GM12874 (cell line): ENCODE measurements around the gene ALOX15B.

Experiments
- CTCF ChIP-seq: IDR thresholded peaks from 2 replicates; pipeline ENCODE4 v1.5.1; 2011; ENCODE audit warnings: low read depth, mild to moderate bottlenecking, control low read depth, low read length, moderate library complexity; ENCODE audit not compliant: insufficient read depth

The ALOX15B gene

GRCh38 chr17:8006836-8007680, 31.8 kb upstream of the ALOX15B start:
- no peak for TF ChIP-seq CTCF

GRCh38 chr17:8007836-8008235, 31.0 kb upstream of the ALOX15B start:
- TF ChIP-seq CTCF = no peak

GRCh38 chr17:8012045-8012580, 26.7 kb upstream of the ALOX15B start:
- no peak for TF ChIP-seq CTCF

GRCh38 chr17:8012996-8013640, 25.7 kb upstream of the ALOX15B start:
- TF ChIP-seq CTCF = no peak

GRCh38 chr17:8013731-8014557, 24.9 kb upstream of the ALOX15B start:
- no peak for TF ChIP-seq CTCF

GRCh38 chr17:8014558-8014850, 24.4 kb upstream of the ALOX15B start:
- no peak for TF ChIP-seq CTCF
